WI38 (cell line): ENCODE results near the gene SLC26A1.

ENCODE experiments used
- H3K4me3 ChIP-seq: 2 replicates; pipeline ENCODE4 v1.5.1; 2011; ENCODE audit warnings: low read depth, mild to moderate bottlenecking, control low read depth, low read length
- CTCF ChIP-seq: IDR thresholded peaks from 2 replicates; pipeline ENCODE4 v1.5.1; 2012; ENCODE audit warnings: low read depth, mild to moderate bottlenecking, control low read depth, low read length

The SLC26A1 gene

GRCh38 chr4:1022739-1023066, 29.5 kb upstream of the SLC26A1 start:
- TF ChIP-seq CTCF, result no peak
- H3K4me3 ChIP-seq, result no peak overlapping the region

- no peak for TF ChIP-seq CTCF
- H3K4me3 ChIP-seq, result no peak overlapping the region
These were observed 29.0 kb upstream of the SLC26A1 start for GRCh38 chr4:1022051-1022738.

GRCh38 chr4:1021386-1022050, 28.3 kb upstream of the SLC26A1 start:
- no peak overlapping the region for H3K4me3 ChIP-seq
- TF ChIP-seq CTCF, result no peak

GRCh38 chr4:1019729-1020470, 26.7 kb upstream of the SLC26A1 start:
- TF ChIP-seq CTCF, result no peak

GRCh38 chr4:1019320-1019719, 26.1 kb upstream of the SLC26A1 start:
- no peak overlapping the region for H3K4me3 ChIP-seq
- no peak for TF ChIP-seq CTCF

More at GRCh38 chr4:1019729-1020470, 26.7 kb upstream of the SLC26A1 start:
- H3K4me3 ChIP-seq, result no peak overlapping the region

- H3K4me3 ChIP-seq, result no peak overlapping the region
- no peak for TF ChIP-seq CTCF
These were observed 25.2 kb upstream of the SLC26A1 start for GRCh38 chr4:1018147-1019020.
